H9 (cell line): ENCODE measurements around the gene RGS6. TPM values are rescaled to one million over a fixed set of nuclear protein-coding genes. Genes with fewer than 3 reads are reported as not detected.

Experiments used
- DNase-seq: peaks from one replicate; pipeline ENCODE4 v3.0.0-alpha.2; 2017
- H2AFZ ChIP-seq: one replicate; pipeline ENCODE4 v1.6.1; 2013; ENCODE audit warnings: mild to moderate bottlenecking, low read length, control low read depth, moderate library complexity
- H2AK5ac ChIP-seq: 2 replicates; pipeline ENCODE4 v1.6.1; 2013; ENCODE audit warnings: low read length, control low read depth, mixed read lengths; ENCODE audit not compliant: insufficient read length
- H2BK120ac ChIP-seq: one replicate; pipeline ENCODE4 v1.6.1; 2013; ENCODE audit warnings: low read depth, mild to moderate bottlenecking, low read length, control low read depth, inconsistent platforms; ENCODE audit not compliant: poor library complexity, severe bottlenecking
- H2BK12ac ChIP-seq: 2 replicates; pipeline ENCODE4 v1.6.1; 2013; ENCODE audit warnings: low read length, control low read depth, mixed read lengths, low read depth; ENCODE audit not compliant: insufficient read length
- H2BK15ac ChIP-seq: 2 replicates; pipeline ENCODE4 v1.6.1; 2013; ENCODE audit warnings: low read depth, low read length, control low read depth
- H2BK20ac ChIP-seq: one replicate; pipeline ENCODE4 v1.6.1; 2013; ENCODE audit warnings: low read depth, mild to moderate bottlenecking, low read length, control low read depth, inconsistent platforms; ENCODE audit not compliant: poor library complexity, severe bottlenecking
- H2BK5ac ChIP-seq: 2 replicates; pipeline ENCODE4 v1.6.1; 2013; ENCODE audit warnings: low read length, control low read depth, mixed read lengths; ENCODE audit not compliant: insufficient read length
- H3K14ac ChIP-seq: 2 replicates; pipeline ENCODE4 v1.6.1; 2013; ENCODE audit warnings: low read length, control low read depth; ENCODE audit not compliant: insufficient read depth
- H3K18ac ChIP-seq: 2 replicates; pipeline ENCODE4 v1.6.1; 2013; ENCODE audit warnings: low read depth, mild to moderate bottlenecking, mixed read lengths, low read length, control low read depth; ENCODE audit not compliant: insufficient read length
- H3K23ac ChIP-seq: 2 replicates; pipeline ENCODE4 v1.6.1; 2013; ENCODE audit warnings: low read length, control low read depth, mixed read lengths, low read depth; ENCODE audit not compliant: insufficient read length
- H3K23me2 ChIP-seq: 2 replicates; pipeline ENCODE4 v1.6.1; 2013; ENCODE audit warnings: low read depth, mild to moderate bottlenecking, mixed read lengths, low read length, control low read depth; ENCODE audit not compliant: insufficient read length, poor library complexity, severe bottlenecking
- H3K27ac ChIP-seq: 2 replicates; pipeline ENCODE4 v1.5.1; 2013; ENCODE audit warnings: low read length, control low read depth, mixed read lengths, low read depth; ENCODE audit not compliant: insufficient read length
- H3K27me3 ChIP-seq: 2 replicates; pipeline ENCODE4 v1.6.1; 2013; ENCODE audit warnings: low read length, control low read depth, inconsistent platforms; ENCODE audit not compliant: insufficient read depth
- H3K4ac ChIP-seq: 2 replicates; pipeline ENCODE4 v1.6.1; 2013; ENCODE audit warnings: low read depth, mild to moderate bottlenecking, control low read depth, inconsistent platforms, low read length, moderate library complexity
- H3K4me1 ChIP-seq: 2 replicates; pipeline ENCODE4 v1.6.1; 2013; ENCODE audit warnings: low read length, control low read depth, inconsistent platforms; ENCODE audit not compliant: insufficient read depth
- H3K4me2 ChIP-seq: 2 replicates; pipeline ENCODE4 v1.6.1; 2013; ENCODE audit warnings: low read length, control low read depth, mixed read lengths; ENCODE audit not compliant: insufficient read length, insufficient read depth
- H3K56ac ChIP-seq: 2 replicates; pipeline ENCODE4 v1.6.1; 2013; ENCODE audit warnings: low read depth, mild to moderate bottlenecking, mixed read lengths, low read length, control low read depth; ENCODE audit not compliant: insufficient read length
- H3K79me1 ChIP-seq: 2 replicates; pipeline ENCODE4 v1.6.1; 2013; ENCODE audit warnings: low read depth, mild to moderate bottlenecking, moderate library complexity, low read length, control low read depth, inconsistent platforms; ENCODE audit not compliant: insufficient read depth, poor library complexity, severe bottlenecking
- H3K79me2 ChIP-seq: 2 replicates; pipeline ENCODE4 v1.6.1; 2013; ENCODE audit warnings: low read length, control low read depth, inconsistent platforms; ENCODE audit not compliant: insufficient read depth
- H3K9ac ChIP-seq: 2 replicates; pipeline ENCODE4 v1.6.1; 2013; ENCODE audit warnings: low read length, control low read depth, mixed read lengths; ENCODE audit not compliant: insufficient read length; ENCODE audit errors: extremely low read depth
- H3K9me3 ChIP-seq: one replicate; pipeline ENCODE4 v1.6.1; 2013; ENCODE audit warnings: low read depth, low read length, inconsistent platforms; ENCODE audit not compliant: control insufficient read depth
- H3T11ph ChIP-seq: one replicate; pipeline ENCODE4 v1.6.1; 2013; ENCODE audit warnings: mild to moderate bottlenecking, low read length, control low read depth, inconsistent platforms
- H4K20me1 ChIP-seq: one replicate; pipeline ENCODE4 v1.6.1; 2013; ENCODE audit not compliant: control insufficient read depth, insufficient read length, insufficient read depth
- H4K5ac ChIP-seq: 2 replicates; pipeline ENCODE4 v1.6.1; 2013; ENCODE audit warnings: low read depth, mild to moderate bottlenecking, mixed read lengths, low read length, control low read depth; ENCODE audit not compliant: insufficient read length
- H4K8ac ChIP-seq: replicated peaks from 2 replicates; pipeline ENCODE4 v1.6.1; 2013; ENCODE audit warnings: low read length, control low read depth, mixed read lengths, low read depth; ENCODE audit not compliant: insufficient read length
- H4K91ac ChIP-seq: 2 replicates; pipeline ENCODE4 v1.6.1; 2013; ENCODE audit warnings: low read depth, mild to moderate bottlenecking, moderate library complexity, mixed read lengths, low read length, control low read depth; ENCODE audit not compliant: insufficient read length
- H3K27ac Mint-ChIP-seq, 3 experiments: 2 replicates in 2 of 3; 3 replicates in 1 of 3; pipeline ENCODE4 v1.8.0; 2020 to 2021; ENCODE audit warnings: mixed read lengths in 3 of 3, mild to moderate bottlenecking in 1 of 3, moderate library complexity in 1 of 3
- H3K27me3 Mint-ChIP-seq: 2 replicates; pipeline ENCODE4 v1.8.0; 2021; ENCODE audit warnings: low read depth, mild to moderate bottlenecking, moderate library complexity, mixed read lengths
- H3K36me3 Mint-ChIP-seq, 3 experiments: 2 replicates in 2 of 3; 3 replicates in 1 of 3; pipeline ENCODE4 v1.8.0; 2020 to 2021; ENCODE audit warnings: low read depth in 3 of 3, mixed read lengths in 3 of 3; ENCODE audit not compliant: insufficient read depth in 1 of 3
- H3K4me1 Mint-ChIP-seq, 2 experiments: 2 replicates each; pipeline ENCODE4 v1.8.0; 2020; ENCODE audit warnings: mixed read lengths in 2 of 2
- H3K4me3 Mint-ChIP-seq, 2 experiments: 2 replicates in 1 of 2; 3 replicates in 1 of 2; pipeline ENCODE4 v1.8.0; 2020 to 2021; ENCODE audit warnings: mild to moderate bottlenecking in 2 of 2, mixed read lengths in 2 of 2, moderate library complexity in 1 of 2
- H3K9me3 Mint-ChIP-seq, 2 experiments: 2 replicates in 1 of 2; 3 replicates in 1 of 2; pipeline ENCODE4 v1.8.0; 2020; ENCODE audit warnings: mild to moderate bottlenecking in 2 of 2, mixed read lengths in 2 of 2, moderate library complexity in 1 of 2
- CTCF ChIP-seq: fragments of 200-600 bp; sonication (generic); conservative IDR thresholded peaks from 3 replicates; pipeline ENCODE4 v1.8.0; 2021; ENCODE audit warnings: antibody characterized with exemption, mild to moderate bottlenecking
- WGBS: extraction: QIAGEN DNeasy Blood & Tissue Kit; methylation state at CpG from one replicate; pipeline ENCODE4 v1.1.7; 2013; ENCODE audit warnings: missing lambda C conversion rate, low lambda C conversion rate, mixed read lengths; ENCODE audit not compliant: insufficient read length; ENCODE audit errors: extremely low coverage; 5-methylcytosine and 5-hydroxymethylcytosine counted together
- total RNA-seq: library from RNA; stranded (reverse); gene quantifications from 2 replicates; pipeline ENCODE4 v1.2.1, GENCODE V29; 2021

Gene RGS6
- total RNA-seq, 1 experiment from 2014 or later: 3.0 TPM

GRCh38 chr14:72559669-72560255 lies 627.5 kb downstream of the RGS6 start:
- no peak overlapping the region for H3K27ac ChIP-seq
- H3K79me1 ChIP-seq: no peaks in the 10 kb centered on the region
- H2AK5ac ChIP-seq: no peak overlapping the region
- no peak overlapping the region for H3K4me3 Mint-ChIP-seq
- peaks cover 7% of the 10 kb centered on the region; the same call in 1 of the 2 replicates for H3K4me1 ChIP-seq
- no peak overlapping the region for H3K18ac ChIP-seq
- no peak overlapping the region for H2AFZ ChIP-seq
- H3K36me3 Mint-ChIP-seq: no peaks in the 10 kb centered on the region
- no peak overlapping the region for H3K56ac ChIP-seq
- no peaks in the 10 kb centered on the region for H3K23me2 ChIP-seq
- no peak overlapping the region for H2BK5ac ChIP-seq
- no peak overlapping the region for H3K4ac ChIP-seq
- H2BK12ac ChIP-seq: no peak overlapping the region
- no peak overlapping the region for H2BK120ac ChIP-seq
- H3K9ac ChIP-seq: no peak overlapping the region
- no CpG with 5 or more reads among the region's 6 CpGs for WGBS
- H4K20me1 ChIP-seq: no peaks in the 10 kb centered on the region
- no peak for DNase-seq
- H3K14ac ChIP-seq: peak overlapping the region; percentile 35; the same call in 1 of the 2 replicates
- H3K27ac Mint-ChIP-seq: no peak overlapping the region
- TF ChIP-seq CTCF: no peak
- H3K4me1 Mint-ChIP-seq: peaks cover 23 to 27% of the 10 kb centered on the region in 2 experiments
- no peaks in the 10 kb centered on the region for H3K9me3 Mint-ChIP-seq
- no peaks in the 10 kb centered on the region for H3K9me3 ChIP-seq
- no peak overlapping the region for H4K5ac ChIP-seq
- H3K27me3 ChIP-seq: no peaks in the 10 kb centered on the region
- H3T11ph ChIP-seq: no peak overlapping the region
- H2BK20ac ChIP-seq: no peak overlapping the region
- no peak overlapping the region for H3K23ac ChIP-seq
- no peak overlapping the region for H4K8ac ChIP-seq
- no peak overlapping the region for H3K4me2 ChIP-seq
- H2BK15ac ChIP-seq: no peak overlapping the region
- H3K27me3 Mint-ChIP-seq: no peaks in the 10 kb centered on the region; the same call in 1 of the 2 replicates
- no peaks in the 10 kb centered on the region for H3K79me2 ChIP-seq
- H4K91ac ChIP-seq: no peak overlapping the region
